ENCODE measurements around the gene ADAMTS8.
"Not testable (repeated sequence)": the region's sequence is repeated elsewhere in the genome, so short reads cannot be mapped to it uniquely, and the experiment has no call there.

ADAMTS8 gene

GRCh38 chr11:130438401-130439159 lies 10.2 kb upstream of the ADAMTS8 start:
- DNase-seq, result not testable (repeated sequence)

- no peak for DNase-seq
These were observed 9.4 kb upstream of the ADAMTS8 start for GRCh38 chr11:130437848-130438247.

DNA sequence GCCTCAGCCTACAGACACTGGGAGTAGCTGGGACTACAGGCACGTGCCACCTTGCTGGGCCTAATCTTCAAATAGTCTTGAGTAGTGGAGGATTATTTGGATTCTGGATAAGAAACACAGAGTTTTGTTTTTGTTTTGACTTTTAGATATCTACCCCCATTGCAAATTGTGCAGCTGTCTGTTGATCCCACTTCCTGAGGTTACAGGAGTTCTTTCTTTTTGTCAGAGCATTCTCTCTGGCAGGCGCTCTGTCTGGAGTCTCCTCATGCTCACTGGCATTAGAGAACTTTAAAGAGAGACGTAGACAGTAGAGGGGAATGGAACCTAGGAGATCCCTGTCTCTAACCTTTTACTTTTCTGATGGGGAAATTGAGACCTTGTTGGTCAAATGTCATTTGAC lies 7.8 kb upstream of the ADAMTS8 start:
- no peak for DNase-seq

DNA sequence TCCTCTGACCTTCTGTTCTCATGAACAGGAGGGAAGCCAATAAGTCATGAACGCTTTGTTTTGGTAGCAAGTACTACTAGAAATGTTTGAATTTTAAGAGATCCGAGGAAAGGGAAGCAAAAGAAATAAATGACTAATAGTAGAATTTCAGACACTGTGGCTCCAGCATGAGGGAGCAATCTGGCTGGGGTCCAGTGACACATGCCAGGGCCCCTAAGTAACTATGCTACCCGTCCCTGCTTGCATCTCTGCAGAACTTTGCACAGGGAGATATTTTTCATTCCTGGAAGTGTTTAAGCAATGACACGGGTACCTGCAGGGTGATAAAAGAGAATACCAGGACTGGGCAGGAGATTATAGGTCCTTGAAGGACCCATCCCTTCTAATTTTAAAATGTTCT lies 7.3 kb upstream of the ADAMTS8 start:
- DNase-seq, result no peak

DNA sequence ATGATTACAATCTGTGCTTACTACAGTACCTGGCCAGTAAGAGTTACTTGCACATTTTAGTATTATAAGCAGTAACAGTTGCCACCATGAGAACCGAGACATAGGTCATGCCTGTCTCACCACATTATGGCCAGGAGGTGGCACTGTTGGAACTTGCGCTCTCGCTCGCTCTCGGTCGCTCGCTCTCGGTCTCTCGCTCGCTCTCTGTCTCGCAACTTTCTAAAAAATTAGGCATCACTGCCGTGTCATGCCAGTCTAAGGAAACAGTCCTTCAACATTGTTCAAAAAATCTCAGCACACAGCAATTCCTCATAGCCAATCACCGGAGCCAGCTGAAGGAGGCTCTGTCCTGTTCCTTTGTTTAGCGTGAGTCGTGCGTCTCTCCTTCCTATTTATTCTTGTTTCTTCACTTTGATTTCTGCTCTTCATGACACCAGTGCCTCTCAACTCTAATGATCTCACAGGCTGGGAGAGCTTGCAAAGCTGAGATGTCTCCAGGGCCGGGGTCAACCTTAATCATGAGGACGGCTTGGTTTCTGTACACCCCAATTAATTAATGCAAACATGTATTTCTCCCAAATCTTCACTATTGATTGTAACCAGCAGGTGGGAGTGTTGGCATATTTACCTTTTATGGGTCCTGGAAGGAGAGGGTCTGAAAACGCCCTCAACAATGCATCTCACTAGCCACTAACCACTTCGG lies 6.3 kb upstream of the ADAMTS8 start:
- DNase-seq, result peak; percentile 85

DNA sequence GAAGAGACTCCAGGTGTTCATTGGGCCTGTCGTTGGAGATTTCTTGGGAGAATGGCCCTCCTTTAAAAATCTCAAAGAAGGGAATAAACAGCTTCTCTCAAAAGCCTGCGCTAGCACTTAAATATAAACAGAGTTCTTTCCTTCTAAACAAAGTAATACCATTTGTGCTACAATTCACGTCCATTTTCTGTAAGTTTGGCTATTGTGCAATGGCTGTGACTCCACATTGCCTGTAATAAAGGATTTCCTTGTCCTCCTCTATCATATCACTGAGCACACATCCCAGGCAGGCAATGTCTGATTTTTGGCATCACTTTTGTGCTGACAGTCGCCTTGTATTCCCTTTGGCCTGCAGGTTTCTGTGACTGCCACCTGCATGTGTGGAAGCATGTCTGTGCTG lies 4.9 kb upstream of the ADAMTS8 start:
- DNase-seq, result no peak

GRCh38 chr11:130431801-130432200 lies 3.4 kb upstream of the ADAMTS8 start:
- DNase-seq, result no peak

DNA sequence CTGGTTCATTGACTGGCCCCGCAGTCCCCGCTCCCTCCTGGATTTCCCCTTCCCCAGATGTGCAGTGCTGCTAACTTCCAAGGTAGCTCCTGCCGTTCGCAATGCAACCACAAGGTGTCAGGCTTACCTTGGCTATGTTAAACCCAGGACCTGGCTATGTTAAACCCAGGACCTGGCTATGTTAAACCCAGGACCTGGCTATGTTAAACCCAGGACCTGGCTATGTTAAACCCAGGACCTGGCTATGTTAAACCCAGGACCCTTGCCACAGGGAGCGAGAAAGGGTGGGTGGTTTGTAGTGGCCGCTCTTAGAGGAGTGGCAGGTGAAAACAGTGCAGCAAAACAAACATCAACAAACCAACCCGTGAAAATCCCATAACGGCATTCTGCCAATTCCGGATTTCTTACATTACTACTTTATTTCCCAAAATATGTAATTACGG lies 2.9 kb upstream of the ADAMTS8 start:
- DNase-seq, result peak; percentile 67

DNA sequence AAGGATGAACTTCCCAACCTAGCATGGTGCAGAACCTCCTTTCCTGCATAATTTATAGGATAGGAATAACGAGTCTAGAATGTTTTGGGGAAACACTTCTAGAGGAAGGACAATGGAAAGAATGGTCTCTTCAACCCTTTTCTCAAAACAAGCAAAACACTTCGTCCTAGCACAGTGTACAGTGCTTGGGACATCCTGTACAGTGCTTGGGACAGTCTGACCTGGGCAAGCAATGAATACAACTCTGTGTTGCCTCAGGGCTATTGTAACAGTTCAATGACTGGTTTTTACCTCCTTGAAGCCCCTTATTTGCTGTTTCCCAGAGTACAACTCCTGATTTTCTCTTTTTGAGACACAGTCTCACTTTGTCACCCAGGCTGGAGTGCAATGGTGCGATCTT lies 1.6 kb upstream of the ADAMTS8 start:
- no peak for DNase-seq

DNA sequence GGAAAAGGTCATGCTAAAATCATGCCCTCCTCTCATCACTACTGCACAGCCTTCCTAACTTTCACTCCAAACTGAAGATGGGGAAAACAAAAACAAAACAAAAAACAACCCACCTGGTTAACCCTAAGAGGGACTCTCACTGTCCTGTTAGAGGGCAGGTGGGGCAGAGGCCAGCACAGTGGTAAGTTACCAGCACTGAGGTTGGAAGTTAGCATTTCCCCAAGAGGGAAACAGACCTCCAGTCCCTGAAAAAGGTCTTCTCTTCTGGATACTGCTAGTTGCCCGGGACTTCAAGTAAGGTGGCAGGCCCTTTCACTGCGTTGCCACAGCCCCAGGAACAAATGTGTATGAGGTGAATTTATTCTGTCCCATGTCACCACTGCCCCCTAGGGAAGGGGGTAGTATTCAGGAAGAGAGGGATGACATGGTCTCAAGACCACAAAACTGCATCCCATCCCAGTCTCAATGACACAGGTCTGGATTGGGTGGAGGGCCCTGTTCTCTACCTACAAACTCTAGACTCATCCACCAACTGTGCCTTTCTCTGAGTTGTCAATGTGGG lies 792 bp upstream of the ADAMTS8 start:
- no peak for DNase-seq

DNA sequence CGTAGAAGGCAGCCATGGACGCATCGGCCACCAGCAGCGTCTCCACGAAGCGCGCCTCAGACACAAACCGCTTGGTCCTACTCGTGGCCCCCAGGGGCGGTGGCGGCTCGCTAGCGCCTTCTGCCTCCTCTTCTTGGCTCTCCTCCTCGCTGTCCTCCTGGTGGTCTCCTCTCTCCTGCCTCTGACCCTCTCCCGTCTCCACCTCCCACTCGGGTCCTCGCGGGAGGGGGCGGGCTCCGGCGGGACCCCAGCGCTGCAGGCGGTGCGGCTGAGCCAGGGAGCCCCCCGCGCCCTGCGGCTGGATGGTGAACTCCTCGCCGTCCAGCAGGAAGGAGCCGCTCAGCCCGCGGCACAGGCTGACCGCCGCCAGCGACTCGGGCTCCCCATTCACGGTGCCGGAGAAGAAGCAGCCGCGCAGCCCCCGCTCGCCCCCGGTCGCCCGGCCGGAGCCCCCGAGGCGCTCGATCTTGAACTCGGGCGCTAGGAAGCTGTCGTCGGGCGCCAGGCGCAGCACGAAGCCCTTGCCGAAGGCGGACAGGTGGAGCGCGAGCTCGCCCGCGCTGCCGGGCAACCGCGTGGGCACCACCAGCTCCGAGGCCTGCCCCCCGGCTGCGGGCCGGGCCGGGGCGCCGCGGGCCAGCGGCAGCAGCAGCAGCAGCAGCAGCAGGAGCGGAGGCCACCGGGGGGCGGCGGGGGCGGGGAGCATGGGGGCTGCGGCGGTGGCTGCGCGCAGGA lies 661 bp downstream of the ADAMTS8 start:
- peak; percentile 61 for DNase-seq

- DNase-seq, result no peak
These were observed 1.5 kb downstream of the ADAMTS8 start for GRCh38 chr11:130426837-130427341.

- no peak for DNase-seq
These were observed 2.1 kb downstream of the ADAMTS8 start for GRCh38 chr11:130426223-130426836.

- DNase-seq, result no peak
These were observed 3.3 kb downstream of the ADAMTS8 start for GRCh38 chr11:130425156-130425555.

- no peak for DNase-seq
These were observed 3.7 kb downstream of the ADAMTS8 start for GRCh38 chr11:130424613-130425140.

- DNase-seq, result no peak
These were observed 4.8 kb downstream of the ADAMTS8 start for GRCh38 chr11:130423541-130424142.

- DNase-seq, result no peak
These were observed 6.0 kb downstream of the ADAMTS8 start for GRCh38 chr11:130422251-130422995.

GRCh38 chr11:130421697-130422096 lies 6.7 kb downstream of the ADAMTS8 start:
- no peak for DNase-seq

- DNase-seq, result no peak
These were observed 7.2 kb downstream of the ADAMTS8 start for GRCh38 chr11:130421199-130421585.

DNA sequence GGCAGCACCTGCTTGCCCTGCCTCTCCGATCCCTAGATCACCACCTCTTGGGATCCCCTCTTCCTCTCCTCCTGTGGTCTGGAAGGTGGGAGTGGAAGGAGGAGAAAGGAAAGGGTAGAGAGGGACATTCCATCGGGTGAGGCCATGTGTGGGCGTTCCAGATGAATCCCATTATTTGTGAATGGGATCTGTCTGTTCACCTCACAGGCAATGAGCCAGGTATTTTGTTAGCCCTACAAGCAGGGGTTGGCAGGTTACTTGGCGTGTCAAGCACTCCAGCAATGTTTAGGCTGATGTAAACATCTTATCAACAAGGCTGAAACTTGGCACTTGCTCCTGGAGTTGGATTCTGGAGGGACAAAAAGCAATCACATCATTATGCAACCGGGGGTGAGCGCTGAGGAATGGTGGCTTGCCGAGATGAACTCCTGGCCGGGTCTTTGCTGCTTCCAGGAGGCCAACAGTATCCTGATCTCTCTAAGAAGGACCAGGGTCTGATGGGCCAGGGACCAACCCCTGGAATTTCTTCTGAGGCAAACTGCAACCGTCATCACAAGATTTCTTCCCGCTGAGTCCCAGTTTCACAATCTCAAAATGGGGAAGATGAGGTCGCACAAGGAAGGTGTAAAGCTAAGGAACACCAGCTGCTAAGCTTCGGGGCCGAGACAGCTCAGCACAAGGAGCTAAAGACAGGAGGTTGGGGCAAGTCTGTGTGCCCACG lies 7.8 kb downstream of the ADAMTS8 start:
- no peak for DNase-seq

- no peak for DNase-seq
These were observed 9.7 kb downstream of the ADAMTS8 start for GRCh38 chr11:130418756-130419155.
